Adrenal gland (tissue), 12 donors: Measurements from ENCODE around the gene TRAF6. TPM values are rescaled to one million over a fixed set of nuclear protein-coding genes. Genes with fewer than 3 reads are reported as not detected.

ENCODE experiments used
- DNase-seq, 7 donors: peaks; one replicate each; pipeline ENCODE4 v3.0.0-alpha.2; 2019 to 2020
- H3K27ac ChIP-seq, 5 donors: fragments of 200-600 bp; sonication (generic) in 4 of 5; 1 replicate in 3 of 5; 2 replicates in 2 of 5; pipeline versions ENCODE4 v1.5.1 to v1.8.0; 2016 to 2020; ENCODE audit warnings: mild to moderate bottlenecking in 1 of 5
- H3K27me3 ChIP-seq: fragments of 200-600 bp; 2 replicates; pipeline ENCODE4 v1.8.0; 2021
- H3K36me3 ChIP-seq, 2 donors: fragments of 200-600 bp; replicated peaks in 1 of 2; 1 replicate in 1 of 2; 2 replicates in 1 of 2; pipeline versions ENCODE4 v1.5.1 to v1.8.0; 2018 to 2022
- H3K4me1 ChIP-seq, 2 donors: fragments of 200-600 bp; replicated peaks in 1 of 2; 1 replicate in 1 of 2; 2 replicates in 1 of 2; pipeline versions ENCODE4 v1.5.1 to v1.8.0; 2018 to 2021
- H3K4me3 ChIP-seq, 4 donors: fragments of 200-600 bp; sonication (generic) in 3 of 4; one replicate each; pipeline ENCODE4 v1.5.1; 2016 to 2018
- H3K9me3 ChIP-seq, 3 donors: fragments of 200-600 bp; sonication (generic) in 1 of 3; replicated peaks in 1 of 3; 1 replicate in 2 of 3; 2 replicates in 1 of 3; pipeline versions ENCODE4 v1.5.1 to v1.8.0; 2016 to 2021
- POLR2A ChIP-seq, 2 donors: fragments of 450-650 bp; IDR thresholded peaks; one replicate each; pipeline ENCODE4 v1.6.1; 2017; ENCODE audit warnings: antibody characterized with exemption in 2 of 2, mild to moderate bottlenecking in 2 of 2, moderate library complexity in 1 of 2
- WGBS, 4 donors: extraction: QIAGEN DNeasy Blood & Tissue Kit in 2 of 4; methylation state at CpG; one replicate each; pipeline versions ENCODE4 v1.1.5 to v1.1.7; 2013 to 2017; 5-methylcytosine and 5-hydroxymethylcytosine counted together
- intact Hi-C, 2 donors: fragments of 100-400 bp; cut with DNase I; formaldehyde crosslinking; loops; one replicate each; pipeline versions ENCODE4 v1.14.1 to v1.15.0; 2022 to 2023
- polyA plus RNA-seq, 3 donors: library from polyadenylated mRNA; stranded (reverse); fragments of 200-250 nt in 2 of 3; fragments of 350-450 nt in 1 of 3; fragmentation: Illumina TruSeq in 1 of 3; extraction: RNeasy Lipid Tissue Mini Kit (QIAGEN cat#74804) in 1 of 3; gene quantifications; one replicate each; pipeline ENCODE4 v1.2.3, GENCODE V29; 2013 to 2014
- total RNA-seq, 9 donors: library from RNA; depleted of rRNA in 4 of 9; stranded (reverse); fragments of >200 nt in 4 of 9; fragments of 120-200 nt in 1 of 9; fragmentation: NEBNext Ultra II Directional in 1 of 9; extraction: Animal tissue kit (Norgen Biotek cat#: 25700) in 1 of 9; gene quantifications; one replicate each; pipeline versions ENCODE4 v1.1.0 to v1.2.4, GENCODE V29; 2013 to 2023
- TF ChIP-seq, protein P1 (sequence below), 6 experiments: fragments of 450-650 bp in 4 of 6; fragments of 200-600 bp in 2 of 6; sonication (generic) in 1 of 6; IDR thresholded peaks; 1 replicate in 5 of 6; 2 replicates in 1 of 6; pipeline versions ENCODE4 v1.5.1 to v1.8.0; 2016 to 2021; ENCODE audit warnings: antibody characterized with exemption in 6 of 6, mild to moderate bottlenecking in 2 of 6, moderate library complexity in 1 of 6
- donor health status: healthy with polysubstance abuse.
- donor health status: Bipolar disorder and iron deficiency.
- donor health status: DM: yes; HTN: yes; CAD: no.
- donor health status: DM: no; HTN: no; CAD: no.
- donor health status: DM: no; HTN: no; CAD: no.
- donor health status: DM: yes; HTN: yes; CAD: no.

TRAF6 gene
- total and polyA plus RNA-seq, 12 donors, result 2.3 to 18.5 (median 14.6) TPM

DNA sequence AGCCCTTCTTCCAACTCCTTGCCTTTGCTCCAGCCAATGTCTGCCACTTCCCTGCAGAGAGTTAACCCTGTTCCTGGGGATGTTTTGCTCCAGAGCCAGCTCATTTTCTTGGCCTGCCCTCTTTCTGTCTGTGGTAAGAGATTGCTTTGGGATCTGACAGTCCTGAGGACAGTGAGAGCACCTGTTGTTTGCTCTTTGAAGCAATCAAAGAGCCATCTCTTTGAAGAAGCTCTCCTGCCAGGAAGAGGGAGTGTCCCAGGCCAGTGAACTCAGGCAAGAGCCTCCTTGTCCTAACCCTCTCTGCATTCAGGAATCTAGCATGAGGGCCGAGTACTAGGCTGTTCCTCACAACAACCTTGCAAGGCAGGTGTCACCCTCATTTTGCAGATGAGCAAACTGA is 42.2 kb downstream of the TRAF6 start:
- Histone ChIP-seq H3K4me3 (no peak overlapping the region), H3K9me3 (no peaks in the 10 kb centered on the region), H3K27me3 (no peaks in the 10 kb centered on the region), H3K27ac (no peak overlapping the region), H3K36me3 (no peaks in the 10 kb centered on the region), H3K4me1 (no peaks in the 10 kb centered on the region)
- intact Hi-C loops, result no loop called here
- DNase-seq, result no peak
- TF ChIP-seq, protein P1, sequence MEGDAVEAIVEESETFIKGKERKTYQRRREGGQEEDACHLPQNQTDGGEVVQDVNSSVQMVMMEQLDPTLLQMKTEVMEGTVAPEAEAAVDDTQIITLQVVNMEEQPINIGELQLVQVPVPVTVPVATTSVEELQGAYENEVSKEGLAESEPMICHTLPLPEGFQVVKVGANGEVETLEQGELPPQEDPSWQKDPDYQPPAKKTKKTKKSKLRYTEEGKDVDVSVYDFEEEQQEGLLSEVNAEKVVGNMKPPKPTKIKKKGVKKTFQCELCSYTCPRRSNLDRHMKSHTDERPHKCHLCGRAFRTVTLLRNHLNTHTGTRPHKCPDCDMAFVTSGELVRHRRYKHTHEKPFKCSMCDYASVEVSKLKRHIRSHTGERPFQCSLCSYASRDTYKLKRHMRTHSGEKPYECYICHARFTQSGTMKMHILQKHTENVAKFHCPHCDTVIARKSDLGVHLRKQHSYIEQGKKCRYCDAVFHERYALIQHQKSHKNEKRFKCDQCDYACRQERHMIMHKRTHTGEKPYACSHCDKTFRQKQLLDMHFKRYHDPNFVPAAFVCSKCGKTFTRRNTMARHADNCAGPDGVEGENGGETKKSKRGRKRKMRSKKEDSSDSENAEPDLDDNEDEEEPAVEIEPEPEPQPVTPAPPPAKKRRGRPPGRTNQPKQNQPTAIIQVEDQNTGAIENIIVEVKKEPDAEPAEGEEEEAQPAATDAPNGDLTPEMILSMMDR (IDR thresholded peaks at IDR 0.05), result no peak
- no peak for TF ChIP-seq POLR2A (IDR thresholded peaks at IDR 0.05)
- WGBS, 4 donors, result 67 to 86% (median 77%) methylated on average over 1 of the region's 1 CpG

DNA sequence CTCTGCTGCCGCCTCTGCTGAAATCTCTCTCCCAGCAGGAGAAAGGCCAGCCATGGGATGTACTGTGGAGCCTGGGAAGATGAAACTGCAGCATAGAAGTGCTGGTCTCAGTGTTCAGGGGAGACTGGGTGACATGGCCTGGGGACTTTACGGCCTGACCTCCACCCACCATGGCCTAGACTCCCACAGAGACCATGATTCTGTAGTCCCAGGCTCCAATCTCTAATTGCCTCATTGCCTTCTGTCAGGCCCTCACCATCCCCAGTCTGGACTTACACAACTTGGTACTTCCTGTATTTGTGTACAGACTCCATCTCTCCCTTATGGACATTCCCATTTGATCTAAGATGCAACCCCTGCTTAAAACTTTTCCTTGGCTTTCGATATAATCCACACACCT is 43.1 kb downstream of the TRAF6 start:
- TF ChIP-seq POLR2A (IDR thresholded peaks at IDR 0.05), result no peak
- TF ChIP-seq, protein P1 (IDR thresholded peaks at IDR 0.05), result no peak
- 92 to 96% (median 96%) methylated on average over 3 of the region's 3 CpGs for WGBS, 4 donors
- Histone ChIP-seq H3K4me3 (no peak overlapping the region), H3K27me3 (no peaks in the 10 kb centered on the region), H3K36me3 (no peaks in the 10 kb centered on the region), H3K9me3 (no peaks in the 10 kb centered on the region), H3K4me1 (no peaks in the 10 kb centered on the region), H3K27ac (no peak overlapping the region)
- intact Hi-C loops, result no loop called here
- DNase-seq, result no peak

DNA sequence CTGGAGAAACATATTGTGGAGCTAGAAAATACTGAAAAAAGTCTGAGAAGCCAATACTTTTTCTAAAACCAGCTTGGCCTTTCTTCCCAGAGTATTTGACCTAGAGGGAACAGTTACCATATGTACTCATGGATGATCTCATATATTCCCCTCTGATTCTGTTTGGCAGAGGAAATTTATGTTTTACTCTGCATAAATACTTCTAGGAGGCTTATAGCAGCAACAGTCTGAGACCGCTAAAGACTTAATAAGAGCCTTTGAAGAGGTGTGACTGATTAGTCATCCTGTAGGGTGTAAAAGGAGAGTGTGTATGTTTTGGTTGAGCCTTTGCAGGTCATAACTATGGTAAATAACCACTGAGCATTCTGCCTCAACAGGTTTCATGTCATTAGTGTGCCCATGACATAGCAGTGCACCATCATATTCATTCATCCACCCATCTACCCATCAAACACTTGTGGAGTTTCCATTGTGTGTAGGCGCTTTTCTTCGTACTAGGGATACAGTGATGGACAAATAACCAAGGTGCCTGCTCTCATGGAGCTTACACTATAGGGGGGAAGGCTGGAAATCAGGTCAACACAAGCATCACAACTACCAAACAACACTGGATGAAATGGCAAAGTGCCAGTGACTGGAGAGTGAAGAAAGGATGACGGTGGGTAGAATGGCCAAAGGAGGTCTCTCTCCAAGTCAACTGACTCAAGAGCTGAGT is 44.5 kb downstream of the TRAF6 start:
- H3K27ac ChIP-seq, result no peak overlapping the region
- H3K27me3 ChIP-seq, result no peaks in the 10 kb centered on the region
- no peak for DNase-seq
- intact Hi-C loops, result no loop called here
- H3K36me3 ChIP-seq, result no peaks in the 10 kb centered on the region
- 98 to 100% (median 99%) methylated on average over 4 of the region's 4 CpGs for WGBS, 4 donors
- H3K4me1 ChIP-seq, result no peaks in the 10 kb centered on the region
- TF ChIP-seq, protein P1 (IDR thresholded peaks at IDR 0.05), result no peak
- H3K9me3 ChIP-seq, result no peaks in the 10 kb centered on the region
- H3K4me3 ChIP-seq, result no peak overlapping the region

DNA sequence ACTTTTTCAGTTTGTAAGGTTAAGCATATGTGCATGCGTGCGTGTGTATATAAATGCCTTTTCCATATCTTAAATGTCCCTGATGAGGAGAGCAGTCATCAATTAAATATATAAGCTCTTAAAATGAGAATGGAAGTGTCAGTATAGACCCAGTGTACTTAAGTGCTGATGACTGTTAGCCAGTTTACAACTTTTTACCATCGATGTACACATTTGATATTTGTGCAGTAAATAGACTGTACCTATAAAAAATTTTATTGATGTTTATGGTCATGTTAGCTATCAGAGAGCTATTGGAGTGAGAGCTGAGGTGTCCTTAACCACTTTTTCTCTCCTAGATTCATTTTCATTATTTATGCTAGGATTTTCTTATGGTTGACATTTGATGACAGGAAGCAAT is 45.4 kb downstream of the TRAF6 start:
- WGBS, 4 donors, result 80 to 90% (median 80%) methylated on average over 3 of the region's 3 CpGs
- Histone ChIP-seq H3K4me3 (no peak overlapping the region), H3K27ac (no peak overlapping the region), H3K27me3 (no peaks in the 10 kb centered on the region), H3K4me1 (no peaks in the 10 kb centered on the region), H3K36me3 (no peaks in the 10 kb centered on the region), H3K9me3 (no peaks in the 10 kb centered on the region)
- DNase-seq, result no peak
- intact Hi-C loops, result no loop called here
- TF ChIP-seq, protein P1 (IDR thresholded peaks at IDR 0.05), result no peak
- no peak for TF ChIP-seq POLR2A (IDR thresholded peaks at IDR 0.05)
